DMS 273 (cell line): Measurements from ENCODE around the gene SEMA4B.
"Not testable (repeated sequence)": the region's sequence is repeated elsewhere in the genome, so short reads cannot be mapped to it uniquely, and the experiment has no call there.

ENCODE experiments used
- DNase-seq: peaks from one replicate; lab custom pipeline; 2025; ENCODE audit not compliant: unreplicated experiment; lab: John Stamatoyannopoulos, UW

SEMA4B gene

DNA sequence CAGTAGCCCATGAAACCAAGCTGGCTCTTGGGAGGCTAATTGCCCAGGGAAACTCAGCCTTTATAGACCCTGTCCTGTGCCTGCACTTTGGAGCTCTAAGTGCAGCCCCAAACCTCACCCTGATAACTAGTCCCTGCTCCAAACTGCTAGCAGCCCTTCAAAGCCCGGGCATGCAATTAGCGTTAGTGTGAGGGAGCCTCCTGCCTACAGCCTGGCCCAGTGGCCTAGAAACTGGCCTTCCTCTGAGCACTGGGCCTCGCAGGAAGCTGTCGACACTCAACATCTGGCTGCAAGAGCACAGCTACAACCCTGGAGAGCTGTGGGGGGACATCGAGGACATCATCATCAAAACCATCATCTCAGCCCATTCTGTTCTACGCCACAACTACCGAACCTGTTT is 56.6 kb downstream of the SEMA4B start:
- no peak for DNase-seq

GRCh38 chr15:90259524-90259923 is 58.4 kb downstream of the SEMA4B start:
- DNase-seq = no peak

DNA sequence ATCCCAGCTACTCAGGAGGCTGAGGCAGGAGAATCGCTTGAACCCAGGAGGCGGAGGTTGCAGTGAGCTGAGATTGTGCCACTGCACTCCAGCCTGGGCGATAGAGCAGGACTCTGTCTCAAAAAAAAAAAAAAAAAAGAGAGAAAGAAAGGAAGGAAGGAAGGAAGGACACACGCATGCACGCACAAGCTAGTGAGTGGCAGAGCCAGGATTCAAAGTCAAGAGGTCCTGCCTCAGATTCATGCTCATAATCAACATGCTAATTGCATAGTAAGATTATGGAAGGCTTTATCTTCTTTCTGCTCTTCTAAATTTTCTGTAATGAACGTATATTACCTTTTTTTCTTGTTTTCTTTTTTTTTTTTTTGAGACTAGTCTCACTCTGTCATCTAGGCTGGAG is 59.6 kb downstream of the SEMA4B start:
- not testable (repeated sequence) for DNase-seq

GRCh38 chr15:90261811-90262210 is 60.7 kb downstream of the SEMA4B start:
- no peak for DNase-seq

- DNase-seq = no peak
These were observed 61.3 kb downstream of the SEMA4B start for GRCh38 chr15:90262426-90262825.

- DNase-seq = no peak
These were observed 63.5 kb downstream of the SEMA4B start for GRCh38 chr15:90264671-90265070.

GRCh38 chr15:90265271-90266060 is 64.3 kb downstream of the SEMA4B start, which contains the start of gene NGRN:
Gene NGRN, plus strand, starts transcription at chr15:90265672. Its CDS starts 41 bp downstream, at chr15:90265713.
- DNase-seq = peak; percentile 90

DNA sequence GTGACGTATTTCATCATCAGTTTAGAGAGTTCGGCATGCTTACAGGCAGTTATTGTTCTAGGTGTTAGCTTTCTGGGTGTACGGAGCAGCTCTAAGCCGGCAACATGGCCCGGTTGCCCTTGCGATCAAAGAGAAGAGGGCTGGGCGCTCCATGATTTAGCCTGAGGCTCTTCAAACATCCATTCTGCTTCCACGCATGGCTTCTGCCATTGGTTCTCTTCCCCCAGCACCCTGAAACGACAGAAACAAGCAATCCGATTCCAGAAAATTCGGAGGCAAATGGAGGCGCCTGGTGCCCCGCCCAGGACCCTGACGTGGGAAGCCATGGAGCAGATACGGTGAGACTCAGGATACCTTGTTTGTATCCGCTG is 64.9 kb downstream of the SEMA4B start:
- peak; percentile 58 for DNase-seq

DNA sequence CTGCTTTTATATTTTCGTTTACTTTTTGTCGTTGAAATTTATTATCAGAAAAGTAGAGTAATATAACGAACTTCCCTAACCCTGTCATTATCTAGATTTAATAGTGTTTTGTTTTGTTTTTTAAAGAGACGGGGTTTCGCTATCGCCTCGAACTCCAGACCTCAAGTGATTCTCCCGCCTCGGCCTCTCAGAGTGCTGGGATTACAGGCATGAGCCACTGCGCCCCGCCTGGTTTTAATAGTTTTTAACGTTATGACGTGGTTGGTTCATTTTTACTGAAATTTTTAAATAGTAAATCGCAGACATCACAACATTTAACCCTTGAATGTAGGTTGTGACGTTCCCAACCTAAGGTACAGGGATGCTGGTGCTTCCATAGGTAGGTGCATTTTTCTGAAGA is 65.4 kb downstream of the SEMA4B start:
- DNase-seq = peak; percentile 19

DNA sequence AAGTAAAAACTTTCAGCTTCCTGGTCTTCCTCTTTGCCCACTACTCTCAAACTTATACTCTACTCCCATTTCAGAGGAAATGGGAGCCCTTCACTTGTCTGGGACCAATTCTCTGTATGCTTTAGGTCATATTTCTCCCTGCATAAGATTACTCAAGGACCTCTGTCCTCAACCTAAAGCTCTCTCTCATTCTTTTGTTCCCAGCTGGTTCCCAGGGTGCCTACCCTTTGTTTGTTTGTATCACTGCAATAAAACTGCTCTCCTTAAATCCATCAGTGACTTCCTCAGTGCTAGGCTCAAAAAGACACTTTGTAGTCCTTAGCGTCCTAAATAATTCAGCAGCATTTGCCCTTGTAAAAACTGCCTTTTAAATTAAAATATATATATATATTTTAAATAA is 67.3 kb downstream of the SEMA4B start:
- no peak for DNase-seq

DNA sequence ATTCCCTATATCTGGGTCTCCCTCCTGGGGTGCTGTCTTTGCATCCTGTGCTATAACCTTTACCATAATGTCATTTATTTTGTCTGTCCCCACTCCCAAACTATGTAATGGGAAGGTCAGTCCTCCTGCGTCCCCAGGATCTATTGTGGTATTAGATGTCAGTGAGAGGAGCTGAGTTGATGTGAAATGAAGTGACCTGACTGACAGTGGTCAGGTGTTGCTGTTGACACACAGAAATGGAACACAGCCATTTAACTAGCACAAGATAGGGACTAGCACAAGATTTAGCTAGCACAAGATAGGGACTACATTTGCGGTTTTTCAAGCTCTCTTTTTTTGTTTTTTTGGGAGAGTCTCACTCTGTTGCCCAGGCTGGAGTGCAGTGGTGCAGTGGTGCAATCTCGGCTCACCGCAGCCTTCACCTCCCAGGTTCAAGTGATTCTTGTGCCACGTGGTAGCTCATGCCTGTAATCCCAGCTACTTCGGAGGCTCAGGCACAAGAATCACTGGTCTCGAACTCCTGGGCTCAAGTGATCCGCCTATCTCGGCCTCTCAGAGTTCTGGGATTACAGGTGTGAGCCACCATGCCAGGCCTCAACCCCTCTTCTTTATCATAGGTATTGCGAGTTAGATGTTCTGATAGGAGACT is 69.5 kb downstream of the SEMA4B start:
- DNase-seq = no peak

GRCh38 chr15:90271459-90272166 is 70.5 kb downstream of the SEMA4B start:
- DNase-seq = no peak

GRCh38 chr15:90278467-90278866 is 77.3 kb downstream of the SEMA4B start:
- not testable (repeated sequence) for DNase-seq
